ENCODE results near the gene PTPN1.

The PTPN1 gene

DNA sequence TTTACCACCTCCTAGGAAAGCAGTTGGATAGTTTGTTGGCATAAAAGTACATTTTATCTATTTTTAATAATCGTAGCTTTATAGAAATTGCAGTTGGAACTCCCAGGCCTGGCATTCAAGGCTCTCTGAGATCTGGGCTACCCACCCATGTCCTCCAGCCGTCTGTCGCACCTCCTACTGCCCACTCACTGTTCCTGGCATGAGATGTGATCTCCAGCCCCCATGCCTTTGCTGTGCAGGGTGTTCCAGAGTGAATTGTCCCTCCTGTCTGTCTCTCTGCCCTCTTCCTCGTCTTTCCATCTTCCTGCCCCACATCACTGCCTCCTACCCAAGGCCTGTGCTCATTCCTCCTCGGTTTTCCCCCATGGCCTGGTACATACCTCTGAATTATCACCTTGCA, 50.7 kb downstream of the PTPN1 start:
- TF ChIP-seq, protein P1, sequence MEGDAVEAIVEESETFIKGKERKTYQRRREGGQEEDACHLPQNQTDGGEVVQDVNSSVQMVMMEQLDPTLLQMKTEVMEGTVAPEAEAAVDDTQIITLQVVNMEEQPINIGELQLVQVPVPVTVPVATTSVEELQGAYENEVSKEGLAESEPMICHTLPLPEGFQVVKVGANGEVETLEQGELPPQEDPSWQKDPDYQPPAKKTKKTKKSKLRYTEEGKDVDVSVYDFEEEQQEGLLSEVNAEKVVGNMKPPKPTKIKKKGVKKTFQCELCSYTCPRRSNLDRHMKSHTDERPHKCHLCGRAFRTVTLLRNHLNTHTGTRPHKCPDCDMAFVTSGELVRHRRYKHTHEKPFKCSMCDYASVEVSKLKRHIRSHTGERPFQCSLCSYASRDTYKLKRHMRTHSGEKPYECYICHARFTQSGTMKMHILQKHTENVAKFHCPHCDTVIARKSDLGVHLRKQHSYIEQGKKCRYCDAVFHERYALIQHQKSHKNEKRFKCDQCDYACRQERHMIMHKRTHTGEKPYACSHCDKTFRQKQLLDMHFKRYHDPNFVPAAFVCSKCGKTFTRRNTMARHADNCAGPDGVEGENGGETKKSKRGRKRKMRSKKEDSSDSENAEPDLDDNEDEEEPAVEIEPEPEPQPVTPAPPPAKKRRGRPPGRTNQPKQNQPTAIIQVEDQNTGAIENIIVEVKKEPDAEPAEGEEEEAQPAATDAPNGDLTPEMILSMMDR (conservative IDR thresholded peaks at IDR 0.05; ENCODE audit: control insufficient read depth, insufficient read depth, low read depth, low read length): no peak
- DNase-seq (ENCODE audit: low read depth): no peak
- H3K4me3 ChIP-seq (ENCODE audit: control insufficient read depth, low read depth, low read length): no peak overlapping the region

DNA sequence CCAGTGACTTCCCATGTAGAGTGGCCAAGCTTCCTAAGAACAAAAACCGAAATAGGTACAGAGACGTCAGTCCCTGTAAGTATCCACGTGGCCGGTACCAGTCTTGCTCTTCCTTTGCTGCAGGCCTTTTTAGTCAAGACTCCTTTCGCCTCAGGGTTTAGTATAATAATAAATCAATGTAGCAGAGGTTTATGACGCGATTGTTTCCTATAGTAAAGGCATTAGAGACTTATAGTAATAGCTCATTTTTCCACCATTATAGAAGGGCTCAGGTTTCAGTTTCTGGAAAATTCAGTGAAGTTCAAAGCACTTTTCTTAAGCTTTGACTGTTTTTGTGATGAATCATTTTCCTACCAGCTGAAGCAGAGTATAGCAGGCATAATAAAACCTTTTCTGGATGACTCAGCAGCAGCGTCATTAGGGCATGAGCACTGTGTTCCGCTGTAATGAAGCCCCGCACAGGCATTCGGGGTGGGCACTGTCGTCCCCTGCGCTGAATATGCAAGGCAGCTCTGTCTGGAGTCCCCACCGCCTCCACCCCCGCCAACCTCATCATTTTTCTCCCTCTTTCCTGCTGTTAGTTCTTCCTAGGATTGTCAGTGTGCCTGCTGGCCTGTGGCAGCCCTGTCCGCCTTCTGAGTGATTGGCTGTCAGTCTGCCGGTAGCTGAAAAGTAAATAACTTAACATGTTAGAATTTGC, 51.3 kb downstream of the PTPN1 start:
- H3K4me3 ChIP-seq (ENCODE audit: control insufficient read depth, low read depth, low read length): no peak overlapping the region

DNA sequence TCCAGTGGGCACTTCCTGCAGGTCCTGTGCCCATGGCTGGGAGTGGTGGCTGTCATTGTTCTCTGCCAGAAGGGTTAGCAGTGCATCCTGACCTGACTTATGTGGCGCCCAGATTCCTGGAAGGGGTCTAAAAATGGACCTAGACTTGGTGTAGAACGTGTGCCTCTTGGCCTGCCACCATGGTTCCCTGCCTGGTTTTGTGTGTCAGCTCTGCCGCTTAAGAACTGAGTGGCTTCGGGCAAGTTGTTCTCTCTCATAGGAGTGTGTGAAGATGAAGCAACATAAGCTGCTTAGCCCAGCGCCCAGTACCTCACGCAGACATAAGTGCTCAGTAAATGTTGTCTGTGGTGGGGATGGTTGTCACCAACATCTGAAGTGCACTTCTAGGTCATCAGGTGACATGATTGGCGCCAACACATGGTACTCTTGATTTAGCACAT, 52.1 kb downstream of the PTPN1 start:
- no peak for DNase-seq (ENCODE audit: low read depth)
- H3K4me3 ChIP-seq (ENCODE audit: control insufficient read depth, low read depth, low read length): no peak overlapping the region
- TF ChIP-seq, protein P1 (conservative IDR thresholded peaks at IDR 0.05; ENCODE audit: control insufficient read depth, insufficient read depth, low read depth, low read length): no peak

More for the DNA sequence above, 51.3 kb downstream of the PTPN1 start:
- TF ChIP-seq, protein P1 (conservative IDR thresholded peaks at IDR 0.05; ENCODE audit: control insufficient read depth, insufficient read depth, low read depth, low read length): no peak
- peak; percentile 97 for DNase-seq (ENCODE audit: low read depth)

DNA sequence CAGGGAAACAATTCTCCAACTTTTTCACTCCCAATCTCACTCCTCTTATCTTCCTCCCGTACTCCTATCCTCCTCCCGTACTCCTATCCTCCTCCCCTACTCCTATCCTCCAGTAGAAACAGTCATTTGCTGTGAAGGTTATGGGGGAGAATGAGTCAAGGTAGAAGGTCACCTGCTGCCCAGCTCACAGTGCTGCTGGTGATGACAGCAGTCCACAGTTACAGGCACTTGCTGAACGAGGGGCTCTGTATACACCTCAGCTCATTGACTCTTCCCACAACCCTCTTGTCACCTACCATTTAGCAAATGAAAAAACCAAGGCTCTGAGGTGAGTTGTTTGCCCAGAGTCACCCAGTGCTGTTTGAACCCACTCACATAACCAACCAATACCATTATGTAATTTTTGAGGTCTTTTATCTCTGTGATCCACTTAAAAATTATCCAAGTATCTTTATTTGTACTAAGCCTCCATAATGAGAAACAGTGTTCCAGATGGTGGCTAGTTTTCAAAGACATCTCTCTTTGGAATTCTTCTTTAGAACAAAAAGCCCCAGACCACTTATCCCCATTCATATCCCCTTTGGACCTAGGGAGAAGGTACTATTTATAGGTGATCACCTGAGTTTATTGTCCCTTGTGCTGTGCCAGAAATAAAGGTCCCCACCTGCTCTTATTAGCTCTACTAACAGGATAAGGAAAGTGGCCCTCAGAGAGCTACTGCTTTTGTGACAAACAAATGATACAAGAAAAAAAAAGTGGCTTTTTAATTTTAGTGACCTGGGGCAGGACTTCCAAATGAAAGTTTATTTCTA, 53.2 kb downstream of the PTPN1 start:
- DNase-seq (ENCODE audit: low read depth): no peak

DNA sequence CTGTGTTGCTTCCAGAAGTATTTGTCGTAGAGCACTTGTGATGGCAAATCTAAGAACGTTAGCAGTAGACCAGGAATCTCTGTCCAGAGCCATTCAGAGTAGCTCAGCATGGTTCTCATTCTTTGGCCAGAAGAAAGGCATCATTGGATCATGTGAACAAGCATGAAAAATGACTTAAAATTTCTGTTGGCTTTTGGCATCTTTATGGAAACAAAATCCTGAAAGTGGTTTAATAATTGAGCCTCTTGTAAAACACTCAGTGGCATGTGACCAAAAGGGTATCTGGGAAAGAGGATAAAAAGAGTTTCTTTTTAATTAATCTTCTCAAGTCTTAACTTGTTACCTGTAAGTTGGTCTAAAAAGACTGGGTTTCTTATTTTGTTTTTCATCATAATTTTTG, 55.2 kb downstream of the PTPN1 start:
- H3K4me3 ChIP-seq (ENCODE audit: control insufficient read depth, low read depth, low read length): no peak overlapping the region
- TF ChIP-seq, protein P1 (conservative IDR thresholded peaks at IDR 0.05; ENCODE audit: control insufficient read depth, insufficient read depth, low read depth, low read length): no peak
- DNase-seq (ENCODE audit: low read depth): no peak

More for the DNA sequence above, 53.2 kb downstream of the PTPN1 start:
- TF ChIP-seq, protein P1 (conservative IDR thresholded peaks at IDR 0.05; ENCODE audit: control insufficient read depth, insufficient read depth, low read depth, low read length): no peak
- H3K4me3 ChIP-seq (ENCODE audit: control insufficient read depth, low read depth, low read length): no peak overlapping the region

DNA sequence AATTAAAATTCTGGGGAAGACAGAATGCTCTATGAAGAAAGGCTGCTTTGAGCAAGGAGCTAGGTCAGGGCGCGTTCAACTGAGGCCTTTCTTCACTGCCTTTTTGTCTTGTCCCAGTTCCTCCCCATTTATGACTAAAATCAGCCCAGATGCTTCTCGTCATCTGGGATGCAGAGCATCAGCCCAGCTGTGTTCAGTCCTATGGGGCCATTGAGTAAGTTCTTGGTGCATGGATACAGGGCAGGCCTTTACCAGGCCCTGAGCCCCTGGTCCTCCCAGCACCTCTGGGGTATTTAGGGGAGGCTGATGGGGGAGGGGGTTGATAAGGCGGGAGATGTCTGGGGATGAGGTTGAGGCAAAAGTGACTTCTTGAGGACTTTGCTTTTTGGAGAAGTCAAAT, 55.7 kb downstream of the PTPN1 start:
- no peak for DNase-seq (ENCODE audit: low read depth)
- TF ChIP-seq, protein P1 (conservative IDR thresholded peaks at IDR 0.05; ENCODE audit: control insufficient read depth, insufficient read depth, low read depth, low read length): no peak
- no peak overlapping the region for H3K4me3 ChIP-seq (ENCODE audit: control insufficient read depth, low read depth, low read length)

Data from fibroblast of mammary gland (primary cell).